NCI-H2196 treated with DMSO at 0.1 percent for 48 hours (cell line): ENCODE results near the gene PLCG1.

Experiments
- DNase-seq: peaks from one replicate; lab custom pipeline; 2025; ENCODE audit not compliant: unreplicated experiment; lab: John Stamatoyannopoulos, UW

The PLCG1 gene

GRCh38 chr20:41178495-41178894, 41.2 kb downstream of the PLCG1 start:
- DNase-seq: no peak

- DNase-seq: no peak
These were observed 41.6 kb downstream of the PLCG1 start for GRCh38 chr20:41178904-41179432.

- no peak for DNase-seq
These were observed 42.6 kb downstream of the PLCG1 start for GRCh38 chr20:41179961-41180360.

GRCh38 chr20:41180599-41181333, 43.4 kb downstream of the PLCG1 start:
- no peak for DNase-seq

- DNase-seq: no peak
These were observed 44.2 kb downstream of the PLCG1 start for GRCh38 chr20:41181567-41181966.

- no peak for DNase-seq
These were observed 45.2 kb downstream of the PLCG1 start for GRCh38 chr20:41182296-41183212.

GRCh38 chr20:41183391-41183790, 46.0 kb downstream of the PLCG1 start:
- DNase-seq: no peak

- no peak for DNase-seq
These were observed 46.5 kb downstream of the PLCG1 start for GRCh38 chr20:41183831-41184230.

GRCh38 chr20:41185013-41185757, 47.8 kb downstream of the PLCG1 start:
- no peak for DNase-seq

GRCh38 chr20:41187668-41188067, 50.3 kb downstream of the PLCG1 start:
- no peak for DNase-seq

- DNase-seq: no peak
These were observed 54.5 kb downstream of the PLCG1 start for GRCh38 chr20:41191562-41192500.

GRCh38 chr20:41192575-41192974, 55.2 kb downstream of the PLCG1 start:
- no peak for DNase-seq

GRCh38 chr20:41196653-41197225, 59.4 kb downstream of the PLCG1 start:
- no peak for DNase-seq

GRCh38 chr20:41198443-41198842, 61.1 kb downstream of the PLCG1 start:
- DNase-seq: no peak

GRCh38 chr20:41200446-41201202, 63.3 kb downstream of the PLCG1 start:
- DNase-seq: no peak

- DNase-seq: no peak
These were observed 64.4 kb downstream of the PLCG1 start for GRCh38 chr20:41201760-41202159.

- no peak for DNase-seq
These were observed 65.1 kb downstream of the PLCG1 start for GRCh38 chr20:41202426-41202825.

GRCh38 chr20:41203660-41204059, 66.3 kb downstream of the PLCG1 start:
- DNase-seq: no peak
